CD4-positive, alpha-beta T cell treated with Interleukin-17A for 4 hours (primary cell): Measurements from ENCODE around the gene RGR.

Experiments
- DNase-seq: peaks from one replicate; pipeline ENCODE4 v3.0.0-alpha.2; 2020; ENCODE audit warnings: mixed read lengths

The RGR gene, protein sequence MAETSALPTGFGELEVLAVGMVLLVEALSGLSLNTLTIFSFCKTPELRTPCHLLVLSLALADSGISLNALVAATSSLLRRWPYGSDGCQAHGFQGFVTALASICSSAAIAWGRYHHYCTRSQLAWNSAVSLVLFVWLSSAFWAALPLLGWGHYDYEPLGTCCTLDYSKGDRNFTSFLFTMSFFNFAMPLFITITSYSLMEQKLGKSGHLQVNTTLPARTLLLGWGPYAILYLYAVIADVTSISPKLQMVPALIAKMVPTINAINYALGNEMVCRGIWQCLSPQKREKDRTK

DNA sequence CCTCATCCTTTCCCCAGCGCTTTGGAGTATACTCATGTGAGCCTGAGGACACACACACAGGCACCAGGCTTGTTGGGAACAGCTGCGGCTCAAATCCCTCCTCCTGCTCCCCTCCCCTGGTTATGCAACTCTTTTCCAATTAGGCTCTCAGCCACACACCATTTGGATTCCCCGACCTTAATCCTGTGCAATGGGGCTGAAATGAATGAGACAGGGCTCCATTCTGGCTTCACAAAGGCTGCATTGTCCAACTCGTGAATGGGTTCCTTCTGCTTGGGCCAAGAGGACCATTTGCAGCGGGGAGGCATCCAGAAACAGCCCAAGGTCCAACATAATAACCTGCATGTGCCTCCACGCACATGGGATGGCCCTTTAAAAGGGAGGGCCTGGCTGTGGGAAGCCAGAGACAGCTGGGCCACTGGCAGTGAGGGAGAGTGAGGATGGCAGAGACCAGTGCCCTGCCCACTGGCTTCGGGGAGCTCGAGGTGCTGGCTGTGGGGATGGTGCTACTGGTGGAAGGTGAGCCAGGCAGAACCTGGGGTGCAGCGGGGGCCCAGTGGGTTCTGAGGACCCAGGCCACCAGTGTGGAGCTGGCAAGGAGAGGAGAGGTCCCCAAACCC, at the start of gene RGR:
RGR (plus strand) TSS at position 403 of the 620 bp plus-strand sequence; CDS start at position 441, 38 bp downstream.
- DNase-seq: no peak

DNA sequence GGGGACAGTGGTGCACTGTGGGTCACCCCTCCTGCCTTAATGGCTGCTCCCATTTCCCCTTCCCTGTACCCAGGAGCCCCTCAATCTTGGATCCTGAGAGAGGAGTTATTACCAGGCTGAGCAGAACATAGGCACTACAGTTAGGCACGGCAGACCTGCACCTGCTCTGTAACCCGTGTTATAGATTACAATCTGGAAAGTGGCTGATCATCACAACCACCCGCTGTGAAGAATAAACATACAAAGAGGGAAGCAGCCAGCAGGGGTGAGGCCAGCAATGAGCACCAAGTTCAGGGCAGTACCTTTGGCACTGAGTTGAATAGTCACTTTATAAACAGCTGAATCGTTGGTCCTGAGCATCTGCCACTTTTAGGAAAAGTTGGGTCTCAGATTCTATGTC, 48.8 kb upstream of the RGR start:
- no peak for DNase-seq

DNA sequence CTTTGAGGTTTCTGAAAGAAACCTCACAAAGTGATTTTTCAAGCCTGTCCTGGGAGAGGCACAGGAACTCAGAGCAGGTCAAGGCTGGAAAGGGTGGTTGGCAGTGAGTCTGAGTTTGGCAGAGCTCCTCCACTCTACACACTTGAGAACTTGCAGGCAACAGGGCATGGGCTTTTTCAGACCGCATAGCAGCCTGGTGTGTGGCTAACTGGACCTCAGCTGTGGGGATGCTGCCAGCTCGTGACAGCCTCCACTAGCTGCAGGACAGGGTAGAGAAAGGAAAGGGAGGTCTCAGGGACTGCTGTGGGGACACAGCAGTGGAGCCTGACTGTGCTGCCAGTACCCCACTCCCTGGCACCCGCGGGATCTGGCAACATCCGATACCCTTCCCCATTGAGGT, 47.9 kb upstream of the RGR start:
- no peak for DNase-seq

DNA sequence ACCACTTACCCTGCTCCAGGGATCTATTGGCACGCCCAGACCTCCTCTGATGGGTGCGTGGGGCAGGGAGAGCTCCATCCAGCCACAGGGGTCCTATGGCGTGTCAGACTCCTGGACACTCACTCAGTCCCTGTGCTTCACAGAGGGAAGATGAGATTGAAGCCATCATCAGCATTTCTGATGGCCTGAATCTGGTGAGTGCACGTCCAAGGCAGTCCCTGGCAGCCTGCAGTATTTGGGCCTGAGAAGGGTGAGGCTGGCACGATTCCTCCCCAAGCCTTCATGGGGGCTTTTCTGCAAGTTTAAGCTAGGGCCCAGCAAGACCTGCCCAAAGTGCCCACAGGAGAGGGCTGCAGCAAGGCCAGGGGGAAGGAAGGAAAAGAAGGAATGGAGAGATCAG, 47.2 kb upstream of the RGR start:
- DNase-seq: no peak

DNA sequence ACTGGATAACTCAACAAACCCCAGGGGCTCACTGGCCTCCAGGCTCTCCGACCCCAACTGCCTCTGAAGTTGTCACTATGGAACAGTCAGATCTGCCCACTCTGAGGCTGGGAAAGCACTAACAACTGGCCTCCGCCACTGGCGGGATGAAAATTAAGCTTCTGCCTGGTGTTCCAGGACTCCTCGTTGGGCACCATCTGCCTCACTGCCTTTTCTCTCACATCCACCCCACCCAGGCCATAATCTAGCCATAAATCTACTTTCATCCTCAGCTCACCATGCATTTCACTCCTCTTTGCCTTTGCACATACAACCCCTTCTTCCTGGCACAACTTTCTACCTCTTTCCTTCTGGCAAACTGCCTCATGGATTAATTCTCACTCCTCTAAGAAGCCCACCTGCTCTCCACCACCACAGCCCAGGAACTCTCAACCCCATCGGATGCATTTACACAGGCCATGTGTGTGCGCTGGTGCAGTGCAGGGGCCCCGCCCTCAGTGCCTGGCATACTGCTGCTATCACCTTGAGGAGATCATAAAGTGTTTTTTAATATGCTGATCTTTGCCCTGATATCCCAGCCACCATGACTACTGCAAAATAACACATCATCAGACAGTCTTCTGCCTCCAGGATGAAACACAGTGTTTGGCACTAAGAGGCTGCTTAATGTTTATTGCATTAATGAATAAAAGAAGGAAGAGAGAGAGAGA, 46.5 kb upstream of the RGR start:
- DNase-seq: no peak

DNA sequence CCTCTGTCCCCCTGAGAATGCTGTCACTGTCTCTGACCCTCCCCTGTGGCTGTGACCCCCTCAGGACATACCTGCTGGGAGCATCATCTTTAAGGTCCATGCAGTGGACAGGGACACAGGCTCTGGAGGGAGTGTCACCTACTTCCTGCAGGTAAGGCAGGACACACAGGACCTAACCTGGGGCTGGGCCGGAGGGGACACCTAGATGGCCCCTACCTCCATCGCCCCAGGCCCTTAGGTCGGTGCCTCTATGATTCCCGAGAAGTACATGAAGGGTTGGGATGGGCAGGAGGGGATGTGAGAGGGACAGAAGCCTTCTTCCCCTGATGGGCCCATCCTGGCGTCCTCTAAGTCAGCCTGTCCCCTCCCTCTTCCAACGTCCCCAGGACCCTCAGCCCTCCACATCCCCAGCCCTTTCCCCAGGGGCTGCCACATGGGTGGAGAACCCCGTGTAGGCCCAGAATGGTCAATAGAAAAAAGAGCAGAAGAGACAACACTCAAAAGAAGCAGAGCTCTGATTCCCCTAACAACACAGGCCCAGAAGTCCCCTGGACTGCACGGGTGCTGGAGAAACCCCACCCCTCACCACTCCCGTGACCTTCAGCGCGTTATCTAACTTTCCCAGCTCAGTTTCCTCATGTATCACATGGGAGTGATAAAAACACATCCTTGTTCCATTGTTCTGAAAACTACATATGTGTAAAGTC, 44.2 kb upstream of the RGR start:
- DNase-seq: no peak

DNA sequence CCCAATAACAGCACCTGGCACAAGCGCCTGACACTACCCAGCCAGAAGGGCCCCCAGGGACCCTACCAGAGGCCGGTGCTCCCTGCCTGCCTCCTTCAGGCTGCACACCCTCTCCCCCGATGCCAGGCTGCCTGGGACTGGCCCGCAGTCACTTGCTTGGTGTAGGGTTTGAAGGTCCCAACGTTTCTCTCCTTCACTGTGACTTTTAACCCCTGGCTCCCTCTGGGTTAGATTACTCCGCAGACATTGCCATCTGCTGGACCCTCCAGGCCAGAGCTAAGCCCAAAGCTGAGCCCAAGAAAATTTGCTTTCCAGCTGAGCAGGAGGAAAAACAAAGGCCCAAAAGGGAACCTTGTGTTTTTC, 43.6 kb upstream of the RGR start:
- DNase-seq: no peak

DNA sequence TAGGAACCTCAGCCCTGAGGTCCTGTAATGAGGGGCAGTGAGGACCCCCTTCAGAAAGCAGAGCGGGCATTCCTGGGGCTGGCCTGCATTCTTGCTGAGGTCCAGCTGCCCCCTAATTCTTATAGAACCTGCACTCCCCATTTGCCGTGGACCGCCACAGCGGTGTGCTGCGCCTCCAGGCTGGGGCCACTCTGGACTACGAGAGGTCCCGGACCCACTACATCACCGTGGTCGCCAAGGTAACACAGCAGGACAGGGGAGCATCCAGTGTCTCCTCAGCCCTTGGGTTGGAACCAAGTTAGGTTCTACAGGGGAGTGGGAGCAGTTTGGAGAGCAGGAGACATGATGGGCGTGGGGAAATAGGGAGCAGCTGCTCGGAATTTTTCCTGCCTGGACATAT, 43.2 kb upstream of the RGR start:
- DNase-seq: no peak

DNA sequence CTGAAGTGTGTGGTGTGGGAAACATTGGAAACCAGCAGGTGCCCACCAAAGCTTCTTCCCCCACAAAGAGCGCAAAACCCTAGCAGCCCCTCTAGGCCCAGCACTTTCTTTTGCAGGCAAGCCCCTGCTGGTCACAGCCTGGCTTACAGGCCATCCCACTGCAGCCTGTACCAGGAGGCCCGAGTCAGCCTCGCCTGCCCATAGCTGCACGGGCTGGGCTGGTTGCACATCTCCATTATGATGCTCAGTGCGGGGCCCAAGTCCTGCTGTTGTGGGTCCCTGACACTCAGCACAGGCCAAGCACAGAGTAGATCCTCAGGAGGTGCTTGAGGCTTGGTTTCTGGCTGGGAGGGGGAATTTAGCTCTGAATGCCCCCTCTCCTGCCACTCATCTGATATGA, 42.5 kb upstream of the RGR start:
- DNase-seq: no peak

DNA sequence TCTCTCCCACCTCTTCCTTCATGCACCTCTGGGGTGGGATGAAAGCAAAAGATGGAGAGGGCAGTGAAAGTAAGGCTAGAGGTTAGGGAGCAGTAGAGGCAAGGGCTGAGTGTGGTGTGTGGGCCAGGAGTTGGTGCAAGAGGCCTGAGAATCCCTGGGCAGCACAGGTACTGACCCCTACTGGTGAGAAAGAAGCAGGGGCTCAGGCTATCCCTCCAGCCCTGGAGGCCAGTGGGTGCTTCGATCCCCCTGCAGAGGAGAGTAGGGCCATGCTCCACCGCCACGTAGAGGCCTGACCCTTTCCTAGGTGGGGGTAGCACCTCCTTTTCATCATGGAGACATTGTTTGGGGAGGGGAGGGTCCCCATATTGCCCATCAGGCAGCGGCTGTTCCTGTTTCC, 40.7 kb upstream of the RGR start:
- DNase-seq: no peak

DNA sequence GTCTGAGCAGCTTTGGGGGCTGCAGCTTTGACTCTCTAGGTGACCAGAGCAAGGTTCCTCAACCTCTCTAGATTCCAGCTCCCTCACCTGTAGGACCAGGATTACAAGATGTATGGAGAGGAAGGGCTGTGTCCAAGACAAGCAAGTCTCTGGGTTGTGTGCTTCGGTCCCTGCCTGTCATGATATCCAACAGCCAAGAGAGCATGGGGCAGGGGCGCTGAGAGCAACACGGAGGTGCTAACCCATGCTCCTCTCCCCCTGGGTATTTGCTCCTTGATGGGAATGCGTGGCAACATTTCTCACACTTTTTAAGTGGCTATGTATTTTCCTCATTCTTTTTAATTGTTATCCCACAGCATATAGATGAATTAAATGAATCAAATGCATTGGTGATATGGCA, 40.2 kb upstream of the RGR start:
- DNase-seq: no peak

DNA sequence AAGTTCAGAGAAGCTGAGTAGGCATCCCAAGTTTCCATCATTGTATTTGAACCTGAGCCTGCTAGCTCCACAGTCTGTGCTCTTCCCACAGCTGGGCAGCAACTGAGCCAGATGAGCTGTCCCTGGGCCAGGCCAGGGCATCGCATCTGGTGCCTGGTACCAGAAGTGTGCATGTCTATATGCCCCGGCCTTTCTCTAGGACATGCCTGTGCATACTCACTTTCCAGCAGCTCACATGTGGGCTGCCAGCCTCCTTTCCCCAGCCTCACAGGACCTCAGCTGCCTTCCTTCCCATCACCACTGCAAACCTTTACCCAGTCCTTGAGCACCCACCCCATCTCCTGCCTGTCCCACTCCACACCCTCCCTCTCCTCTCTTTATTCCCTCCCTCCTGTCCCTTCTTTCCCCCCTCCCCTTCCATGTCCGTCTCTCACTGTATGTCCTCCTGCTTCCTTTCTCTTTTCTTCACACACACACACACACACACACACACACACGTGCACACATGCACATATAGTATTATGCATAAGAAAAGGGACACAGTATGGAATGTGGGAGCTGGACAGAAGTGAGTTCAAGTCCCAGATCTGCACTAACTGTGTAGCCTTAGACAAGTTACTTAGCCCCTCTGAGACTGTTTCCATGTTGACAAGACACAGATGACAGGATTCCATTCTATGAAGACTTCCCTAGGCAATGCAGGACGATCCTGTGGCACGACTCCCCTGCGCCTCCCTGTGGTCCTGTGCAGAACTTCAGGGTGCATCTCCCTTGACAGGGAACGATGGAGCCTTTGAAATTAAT, 39.6 kb upstream of the RGR start:
- DNase-seq: peak; percentile 75

DNA sequence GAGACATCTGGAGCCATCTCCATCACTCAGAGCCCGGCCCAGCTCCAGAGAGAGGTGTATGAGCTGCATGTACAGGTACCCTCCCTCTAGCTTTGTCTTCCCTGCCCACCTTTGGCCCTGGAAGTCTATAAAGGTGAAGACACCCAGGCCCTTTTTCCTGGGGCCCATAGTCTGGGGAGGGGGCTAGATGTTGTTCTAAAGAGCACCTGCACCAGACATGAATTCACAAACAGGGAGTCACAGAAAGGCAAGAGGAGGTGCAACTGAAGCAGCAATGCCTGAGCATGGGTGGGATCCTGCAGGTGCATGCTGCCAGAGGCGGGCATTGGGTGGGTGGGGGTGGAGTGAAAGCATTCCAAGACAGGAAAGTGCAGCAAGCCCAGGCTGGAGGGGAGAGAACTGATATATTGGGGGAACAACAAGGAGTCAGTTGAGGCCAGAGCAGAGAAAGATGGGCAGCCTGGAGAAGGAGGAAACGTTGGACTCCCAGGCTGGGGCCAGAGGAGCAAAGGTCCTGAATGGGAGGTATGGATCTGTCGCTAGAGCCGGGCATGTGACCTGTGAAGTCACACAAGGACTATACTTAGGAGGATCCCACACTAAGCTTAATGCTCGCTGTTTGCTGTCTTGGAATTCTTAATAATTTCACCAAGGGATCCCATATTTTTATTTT, 38.9 kb upstream of the RGR start:
- DNase-seq: no peak

DNA sequence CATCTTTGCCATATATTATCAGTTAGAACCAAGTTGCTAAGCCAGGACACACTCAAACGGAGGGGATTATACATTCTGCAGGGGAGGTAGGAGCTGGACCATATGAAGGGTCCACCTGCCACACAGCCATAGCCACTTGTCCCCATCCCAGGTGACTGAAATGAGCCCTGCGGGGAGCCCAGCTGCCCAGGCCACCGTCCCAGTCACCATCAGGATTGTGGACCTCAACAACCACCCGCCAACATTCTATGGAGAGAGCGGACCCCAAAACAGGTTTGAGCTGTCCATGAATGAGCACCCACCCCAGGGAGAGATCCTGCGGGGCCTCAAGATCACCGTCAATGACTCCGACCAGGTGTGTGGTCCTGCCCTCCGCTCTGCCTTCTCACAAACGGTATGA, 36.8 kb upstream of the RGR start:
- no peak for DNase-seq

DNA sequence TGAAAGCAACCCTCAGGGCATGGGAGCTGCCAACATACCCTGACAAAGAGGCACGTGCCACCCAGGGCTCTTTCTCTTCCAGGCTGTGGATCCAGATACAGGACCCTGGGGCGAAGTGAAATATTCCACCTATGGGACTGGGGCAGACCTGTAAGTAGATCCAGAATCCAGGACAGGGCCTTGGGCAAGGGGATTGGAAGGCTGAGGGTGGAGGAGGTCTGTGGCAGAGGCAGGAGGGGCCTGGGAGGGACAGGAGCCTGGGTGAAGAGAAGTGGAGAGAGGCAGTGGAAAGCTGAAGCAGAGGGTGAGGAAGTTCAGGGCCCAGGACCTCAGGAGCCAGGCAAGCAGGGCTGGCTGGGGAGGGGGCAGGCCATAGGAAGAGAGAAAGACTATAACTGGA, 33.3 kb upstream of the RGR start:
- no peak for DNase-seq

DNA sequence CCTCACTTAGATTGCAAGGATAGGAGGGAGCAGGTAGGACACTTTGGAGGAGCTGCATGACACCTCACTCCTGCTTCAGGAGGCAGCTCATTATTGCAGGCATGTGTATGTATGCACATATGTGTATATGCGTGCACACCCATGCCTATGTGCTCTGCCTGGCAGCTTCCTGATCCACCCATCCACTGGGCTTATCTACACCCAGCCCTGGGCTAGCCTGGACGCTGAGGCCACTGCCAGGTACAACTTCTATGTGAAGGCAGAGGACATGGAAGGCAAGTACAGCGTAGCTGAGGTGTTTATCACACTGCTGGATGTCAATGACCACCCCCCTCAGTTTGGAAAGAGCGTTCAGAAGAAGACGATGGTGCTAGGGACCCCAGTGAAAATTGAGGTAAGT, 32.8 kb upstream of the RGR start:
- DNase-seq: no peak

DNA sequence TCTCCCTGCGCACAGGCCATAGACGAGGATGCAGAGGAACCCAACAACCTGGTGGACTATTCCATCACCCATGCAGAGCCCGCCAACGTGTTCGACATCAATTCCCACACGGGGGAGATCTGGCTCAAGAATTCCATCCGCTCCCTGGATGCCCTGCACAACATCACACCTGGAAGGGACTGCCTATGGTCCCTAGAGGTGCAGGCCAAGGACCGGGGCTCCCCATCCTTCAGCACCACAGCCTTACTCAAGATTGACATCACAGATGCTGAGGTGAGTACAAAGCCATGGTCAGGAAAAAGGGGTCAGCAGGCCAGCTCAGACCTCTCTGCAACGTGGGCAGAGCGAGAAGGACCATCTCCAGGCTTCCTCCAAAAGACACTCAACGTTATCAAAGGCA, 31.8 kb upstream of the RGR start:
- no peak for DNase-seq

DNA sequence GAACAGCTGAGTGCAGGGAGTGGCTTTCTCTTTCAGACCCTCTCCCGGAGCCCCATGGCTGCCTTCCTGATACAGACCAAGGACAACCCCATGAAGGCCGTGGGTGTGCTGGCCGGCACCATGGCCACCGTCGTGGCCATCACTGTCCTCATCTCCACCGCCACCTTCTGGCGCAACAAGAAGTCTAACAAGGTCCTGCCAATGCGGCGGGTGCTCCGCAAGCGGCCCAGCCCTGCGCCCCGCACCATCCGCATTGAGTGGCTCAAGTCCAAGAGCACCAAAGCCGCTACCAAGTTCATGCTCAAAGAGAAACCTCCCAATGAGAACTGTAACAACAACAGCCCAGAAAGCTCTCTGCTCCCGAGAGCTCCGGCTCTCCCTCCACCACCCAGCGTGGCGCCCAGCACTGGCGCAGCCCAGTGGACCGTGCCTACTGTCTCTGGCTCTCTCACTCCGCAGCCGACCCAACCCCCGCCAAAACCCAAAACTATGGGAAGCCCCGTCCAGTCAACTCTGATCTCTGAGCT, 30.7 kb upstream of the RGR start:
- DNase-seq: no peak

DNA sequence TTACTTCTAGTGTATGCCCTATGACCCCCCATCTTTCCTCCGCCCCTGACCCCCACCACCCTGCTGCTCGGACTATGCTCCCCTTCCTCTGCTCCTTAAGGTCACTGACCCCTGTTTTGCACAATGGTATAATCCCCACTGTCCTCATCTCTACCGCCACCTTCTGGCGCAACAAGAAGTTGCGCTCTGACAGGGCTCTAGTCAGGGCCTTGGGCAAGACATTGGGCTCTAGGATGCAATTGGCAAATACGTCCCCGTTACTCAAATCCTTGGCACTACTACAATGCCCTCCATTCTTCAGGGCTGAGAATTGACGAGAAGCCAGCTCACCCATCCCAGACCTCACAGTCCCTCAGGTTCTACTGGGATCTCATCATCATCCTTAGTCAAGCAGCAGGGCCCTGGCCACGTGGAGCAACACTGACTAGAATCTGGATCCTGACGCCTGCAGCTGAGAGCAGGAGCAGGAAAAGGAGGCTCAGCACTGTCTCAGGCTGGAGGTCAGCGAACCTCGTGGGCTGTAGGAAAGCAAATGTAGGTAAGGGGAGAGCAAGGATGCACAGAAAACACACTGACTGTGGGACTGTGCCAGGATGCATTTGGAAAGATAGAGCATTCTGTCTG, 30.1 kb upstream of the RGR start:
- peak; percentile 34 for DNase-seq

DNA sequence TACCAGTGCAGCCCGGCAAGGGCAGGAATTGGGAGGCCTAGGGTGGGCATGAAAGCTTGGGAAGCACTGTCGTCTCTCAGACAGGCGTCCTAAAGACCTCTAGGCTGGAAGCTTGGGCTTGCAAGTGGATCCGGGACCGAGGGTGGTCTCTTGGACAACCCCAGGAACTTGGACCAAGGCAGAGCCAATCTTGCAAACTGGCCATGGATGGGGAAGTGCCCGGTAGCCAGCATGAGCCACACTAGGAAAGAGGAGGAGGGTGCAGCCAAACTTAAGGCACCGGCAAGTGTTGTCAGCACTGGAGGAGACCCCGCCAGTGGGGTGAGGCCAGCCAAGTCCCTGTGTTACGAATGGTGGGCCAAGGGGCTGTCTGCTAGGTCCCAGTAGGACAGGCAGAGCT, 28.0 kb upstream of the RGR start:
- no peak for DNase-seq

DNA sequence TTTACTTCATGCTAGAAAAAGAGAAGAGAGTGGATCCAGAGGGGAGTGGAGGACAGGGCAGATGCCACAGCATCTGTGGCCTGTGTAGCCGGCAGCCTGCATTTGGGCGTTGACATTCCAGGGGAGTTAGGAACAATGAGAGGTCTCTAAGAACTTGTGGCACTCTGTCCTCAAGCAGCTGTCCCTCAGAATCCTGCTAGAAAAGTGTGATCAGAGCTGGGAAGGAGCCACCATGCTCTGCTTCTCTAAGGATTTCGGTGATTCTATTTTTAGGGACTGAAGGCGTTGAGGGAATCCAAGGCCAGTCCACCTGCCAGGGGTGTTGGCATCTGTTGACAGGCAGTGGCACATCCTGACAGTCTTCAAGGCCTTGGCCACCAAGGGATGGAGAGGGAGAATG, 27.1 kb upstream of the RGR start:
- no peak for DNase-seq

DNA sequence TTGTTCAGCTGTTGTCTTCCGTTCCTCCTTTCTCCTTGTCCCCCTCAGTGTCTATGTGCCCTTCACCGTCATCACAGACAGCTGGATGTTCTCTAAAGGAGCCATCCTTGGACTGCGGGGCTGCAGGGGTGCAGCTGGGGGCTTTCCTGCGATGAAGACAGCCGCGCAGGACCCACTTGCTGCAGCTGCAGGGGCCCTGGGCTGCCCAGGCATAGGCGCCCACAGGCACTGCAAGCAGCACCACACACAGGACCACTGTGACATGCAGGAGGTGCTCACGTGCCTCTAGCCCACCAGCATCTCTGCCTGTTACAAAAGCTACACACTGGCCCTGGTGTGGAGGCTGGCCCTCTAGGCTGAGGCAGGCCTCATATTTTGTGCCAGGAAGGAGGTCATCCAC, 22.9 kb upstream of the RGR start:
- DNase-seq: no peak
